ENCODE measurements around the gene DDX31.

Gene DDX31

DNA sequence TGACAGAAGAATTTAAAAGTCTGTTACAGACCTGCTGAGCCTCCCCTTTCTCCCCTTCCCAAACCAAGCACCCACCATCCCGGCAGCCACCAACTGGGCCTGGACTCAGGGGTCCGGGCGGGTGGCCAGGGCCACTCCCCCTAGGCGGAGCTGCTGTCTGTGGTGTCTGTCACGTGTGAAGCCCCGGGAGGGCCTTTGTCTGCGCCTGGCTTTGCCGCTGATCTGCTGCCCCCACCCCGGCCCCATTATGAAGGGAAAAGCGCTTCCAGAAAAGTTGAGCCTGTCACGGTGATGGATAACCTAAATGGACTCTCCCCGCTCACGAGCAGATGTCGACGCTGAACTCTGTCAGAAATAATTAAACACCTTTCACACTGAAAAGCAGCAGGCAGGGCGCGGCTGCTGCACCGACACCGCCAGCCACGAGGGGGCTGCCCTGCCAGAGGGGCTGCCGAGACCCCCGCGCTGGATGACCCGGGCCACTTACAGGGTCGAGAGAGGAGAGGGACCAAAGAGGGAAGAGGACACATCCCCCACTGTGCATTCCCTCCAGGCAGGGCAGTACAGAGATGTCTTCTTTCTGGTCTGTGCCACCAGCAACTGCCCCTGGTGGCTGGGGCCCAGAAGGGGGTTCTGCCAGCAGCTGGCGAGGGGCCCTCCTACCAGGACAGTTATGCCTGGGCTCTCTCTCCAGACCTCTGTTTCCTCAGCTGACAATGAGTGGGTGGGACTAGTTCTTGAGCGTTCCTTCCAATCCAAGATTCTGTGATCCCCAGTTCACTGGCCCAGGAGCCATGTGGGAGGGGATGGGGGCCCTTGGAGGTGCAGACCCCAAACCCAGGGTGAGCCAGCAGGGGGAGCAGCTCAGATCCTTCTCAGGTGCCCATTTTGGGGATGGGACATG lies 123.4 kb downstream of the DDX31 start:
- H3K79me2 ChIP-seq, result no peaks in the 10 kb centered on the region
- H3K27me3 ChIP-seq (ENCODE audit: control insufficient read depth, insufficient read depth, low read length), result no peaks in the 10 kb centered on the region
- H3K4me1 ChIP-seq, result peaks cover 3% of the 10 kb centered on the region
- TF ChIP-seq, protein P1, sequence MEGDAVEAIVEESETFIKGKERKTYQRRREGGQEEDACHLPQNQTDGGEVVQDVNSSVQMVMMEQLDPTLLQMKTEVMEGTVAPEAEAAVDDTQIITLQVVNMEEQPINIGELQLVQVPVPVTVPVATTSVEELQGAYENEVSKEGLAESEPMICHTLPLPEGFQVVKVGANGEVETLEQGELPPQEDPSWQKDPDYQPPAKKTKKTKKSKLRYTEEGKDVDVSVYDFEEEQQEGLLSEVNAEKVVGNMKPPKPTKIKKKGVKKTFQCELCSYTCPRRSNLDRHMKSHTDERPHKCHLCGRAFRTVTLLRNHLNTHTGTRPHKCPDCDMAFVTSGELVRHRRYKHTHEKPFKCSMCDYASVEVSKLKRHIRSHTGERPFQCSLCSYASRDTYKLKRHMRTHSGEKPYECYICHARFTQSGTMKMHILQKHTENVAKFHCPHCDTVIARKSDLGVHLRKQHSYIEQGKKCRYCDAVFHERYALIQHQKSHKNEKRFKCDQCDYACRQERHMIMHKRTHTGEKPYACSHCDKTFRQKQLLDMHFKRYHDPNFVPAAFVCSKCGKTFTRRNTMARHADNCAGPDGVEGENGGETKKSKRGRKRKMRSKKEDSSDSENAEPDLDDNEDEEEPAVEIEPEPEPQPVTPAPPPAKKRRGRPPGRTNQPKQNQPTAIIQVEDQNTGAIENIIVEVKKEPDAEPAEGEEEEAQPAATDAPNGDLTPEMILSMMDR (IDR thresholded peaks at IDR 0.05), result no peak
- H3K9ac ChIP-seq, result no peak overlapping the region
- H3K9me3 ChIP-seq (ENCODE audit: control insufficient read depth, low read length), result no peaks in the 10 kb centered on the region
- no peaks in the 10 kb centered on the region for H3K36me3 ChIP-seq (ENCODE audit: control insufficient read depth, insufficient read depth, low read length)
- H2AFZ ChIP-seq, result peak overlapping the region; percentile 70
- peak overlapping the region; percentile 19 for H3K4me3 ChIP-seq (ENCODE audit: low read depth, low read length)
- peak overlapping the region; percentile 48 for H3K4me2 ChIP-seq (ENCODE audit: low read length)
- no peak overlapping the region for H3K27ac ChIP-seq

DNA sequence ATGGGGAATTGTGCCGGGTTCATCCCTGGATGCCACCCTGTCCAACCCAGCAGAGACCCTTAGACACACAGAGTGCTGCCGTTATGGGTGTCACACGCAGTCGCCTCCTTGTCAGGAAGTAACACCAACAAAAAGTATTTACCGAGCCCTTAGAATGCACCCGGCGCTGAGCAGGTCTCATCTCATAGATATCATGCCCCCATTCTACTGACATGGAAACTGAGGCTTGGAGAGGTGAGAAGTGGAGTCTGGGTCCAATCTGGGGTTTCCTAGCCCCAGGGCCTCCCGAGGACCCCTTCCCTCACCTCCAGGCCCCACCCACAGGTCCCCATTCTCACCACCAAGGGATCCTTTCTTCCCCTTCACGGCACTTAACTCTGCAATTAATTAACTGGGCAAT lies 124.2 kb downstream of the DDX31 start:
- H2AFZ ChIP-seq, result no peak overlapping the region
- no peaks in the 10 kb centered on the region for H3K9me3 ChIP-seq (ENCODE audit: control insufficient read depth, low read length)
- H3K4me1 ChIP-seq, result peaks cover 3% of the 10 kb centered on the region
- no peaks in the 10 kb centered on the region for H3K79me2 ChIP-seq
- no peaks in the 10 kb centered on the region for H3K36me3 ChIP-seq (ENCODE audit: control insufficient read depth, insufficient read depth, low read length)
- H3K27ac ChIP-seq, result no peak overlapping the region
- no peak overlapping the region for H3K9ac ChIP-seq
- no peak overlapping the region for H3K4me3 ChIP-seq (ENCODE audit: low read depth, low read length)
- no peaks in the 10 kb centered on the region for H3K27me3 ChIP-seq (ENCODE audit: control insufficient read depth, insufficient read depth, low read length)
- H3K4me2 ChIP-seq (ENCODE audit: low read length), result no peak overlapping the region
- TF ChIP-seq, protein P1 (IDR thresholded peaks at IDR 0.05), result no peak

DNA sequence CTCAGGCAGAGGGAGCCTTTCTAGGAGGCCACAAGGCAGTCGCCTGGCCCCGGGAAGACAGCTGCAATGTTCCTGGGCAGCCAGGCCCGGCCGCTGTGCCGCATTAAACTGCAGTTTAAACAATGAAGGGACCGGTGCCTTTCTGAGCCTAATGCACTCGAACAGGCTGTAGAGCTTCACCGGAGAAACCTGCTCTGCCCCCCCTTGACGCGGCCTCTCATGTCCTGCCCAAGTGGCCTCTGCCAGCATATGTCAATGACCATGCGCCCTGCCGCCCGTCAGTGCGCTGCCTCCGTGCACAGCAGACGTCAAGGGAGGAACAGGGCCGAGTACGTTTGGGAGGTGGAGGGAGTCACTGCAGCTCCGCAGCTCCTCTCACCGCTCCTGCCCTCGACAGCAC lies 125.8 kb downstream of the DDX31 start:
- Histone ChIP-seq H3K36me3 (ENCODE audit: control insufficient read depth, insufficient read depth, low read length) (no peaks in the 10 kb centered on the region), H3K4me3 (ENCODE audit: low read depth, low read length) (no peak overlapping the region), H3K4me2 (ENCODE audit: low read length) (no peak overlapping the region), H3K79me2 (no peaks in the 10 kb centered on the region), H3K27me3 (ENCODE audit: control insufficient read depth, insufficient read depth, low read length) (no peaks in the 10 kb centered on the region), H2AFZ (no peak overlapping the region), H3K4me1 (peaks cover 3% of the 10 kb centered on the region), H3K27ac (no peak overlapping the region), H3K9ac (no peak overlapping the region), H3K9me3 (ENCODE audit: control insufficient read depth, low read length) (no peaks in the 10 kb centered on the region)
- TF ChIP-seq, protein P1 (IDR thresholded peaks at IDR 0.05), result no peak

DNA sequence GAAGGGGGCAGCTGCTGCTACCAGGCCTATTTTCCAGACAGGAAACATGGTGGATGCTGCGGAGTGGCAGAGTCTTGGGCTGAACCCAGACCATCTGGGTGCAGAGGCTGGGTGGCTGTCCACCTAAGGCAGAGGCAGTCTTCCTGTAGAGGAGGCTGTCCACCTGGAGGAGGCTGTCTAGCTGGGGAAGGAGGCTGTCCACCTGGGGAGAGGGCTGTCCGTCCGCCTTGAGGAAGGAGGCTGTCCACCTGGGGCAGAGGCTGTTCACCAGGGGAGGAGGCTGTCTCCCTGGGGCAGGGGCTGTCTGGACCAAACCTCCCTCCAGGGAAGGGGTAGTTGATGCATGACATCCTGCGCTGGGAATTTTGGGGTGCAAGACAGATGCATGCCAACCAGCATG lies 126.5 kb downstream of the DDX31 start:
- Histone ChIP-seq H3K9ac (no peak overlapping the region), H3K27me3 (ENCODE audit: control insufficient read depth, insufficient read depth, low read length) (no peaks in the 10 kb centered on the region), H3K36me3 (ENCODE audit: control insufficient read depth, insufficient read depth, low read length) (no peaks in the 10 kb centered on the region), H3K27ac (no peak overlapping the region), H3K79me2 (no peaks in the 10 kb centered on the region), H3K4me3 (ENCODE audit: low read depth, low read length) (no peak overlapping the region), H3K9me3 (ENCODE audit: control insufficient read depth, low read length) (no peaks in the 10 kb centered on the region), H2AFZ (no peak overlapping the region), H3K4me1 (no peaks in the 10 kb centered on the region), H3K4me2 (ENCODE audit: low read length) (no peak overlapping the region)
- TF ChIP-seq, protein P1 (IDR thresholded peaks at IDR 0.05), result no peak
